Thyroid gland (tissue), 4 donors: ENCODE results near the gene SNED1. TPM values are rescaled to one million over a fixed set of nuclear protein-coding genes. Genes with fewer than 3 reads are reported as not detected.
A peak's percentile ranks its signal among the peaks of the same experiment; 100 is the strongest.

Experiments used
- DNase-seq, 2 donors: peaks; one replicate each; pipeline ENCODE4 v3.0.0-alpha.2; 2019
- H3K27ac ChIP-seq, 3 donors: fragments of 200-600 bp; sonication (generic); 1 replicate in 2 of 3; 2 replicates in 1 of 3; pipeline ENCODE4 v1.5.1; 2016 to 2019; ENCODE audit warnings: mild to moderate bottlenecking in 1 of 3, moderate library complexity in 1 of 3
- H3K27me3 ChIP-seq: fragments of 200-600 bp; sonication (generic); one replicate; pipeline ENCODE4 v1.5.1; 2019
- H3K36me3 ChIP-seq, 2 donors: fragments of 200-600 bp; sonication (generic); one replicate each; pipeline ENCODE4 v1.5.1; 2016 to 2019
- H3K4me1 ChIP-seq, 2 donors: fragments of 200-600 bp; sonication (generic); one replicate each; pipeline ENCODE4 v1.5.1; 2017 to 2019
- H3K4me3 ChIP-seq, 3 donors: fragments of 200-600 bp; sonication (generic); replicated peaks in 1 of 3; 1 replicate in 2 of 3; 2 replicates in 1 of 3; pipeline ENCODE4 v1.5.1; 2016; ENCODE audit warnings: mild to moderate bottlenecking in 1 of 3
- H3K9me3 ChIP-seq: fragments of 200-600 bp; sonication (generic); one replicate; pipeline ENCODE4 v1.5.1; 2017
- POLR2A ChIP-seq, 2 donors: fragments of 450-650 bp; IDR thresholded peaks; one replicate each; pipeline ENCODE4 v1.6.1; 2017; ENCODE audit warnings: antibody characterized with exemption in 2 of 2, mild to moderate bottlenecking in 2 of 2, moderate library complexity in 1 of 2
- WGBS, 2 donors: methylation state at CpG; one replicate each; pipeline ENCODE4 v1.1.5; 2017; 5-methylcytosine and 5-hydroxymethylcytosine counted together
- intact Hi-C: fragments of 100-400 bp; cut with DNase I; formaldehyde crosslinking; loops from one replicate; pipeline ENCODE4 v1.15.1; 2023
- total RNA-seq, 4 donors: library from RNA; depleted of rRNA; stranded (reverse); fragments of >200 nt; gene quantifications; one replicate each; pipeline ENCODE4 v1.2.3, GENCODE V29; 2016
- TF ChIP-seq, protein P1 (sequence below), 6 experiments: fragments of 200-600 bp in 3 of 6; fragments of 450-650 bp in 3 of 6; sonication (generic) in 3 of 6; IDR thresholded peaks; one replicate each; pipeline ENCODE4 v1.5.1; 2016 to 2019; ENCODE audit warnings: antibody characterized with exemption in 6 of 6, mild to moderate bottlenecking in 2 of 6, inconsistent platforms in 1 of 6, moderate library complexity in 1 of 6

Gene SNED1
- total RNA-seq, 4 donors from 2014 or later, result 47.7 to 122 (median 68.7) TPM

- H3K4me3 ChIP-seq, result no peak overlapping the region
Measured at GRCh38 chr2:240991378-240992263, 6.8 kb upstream of the SNED1 start.

DNA sequence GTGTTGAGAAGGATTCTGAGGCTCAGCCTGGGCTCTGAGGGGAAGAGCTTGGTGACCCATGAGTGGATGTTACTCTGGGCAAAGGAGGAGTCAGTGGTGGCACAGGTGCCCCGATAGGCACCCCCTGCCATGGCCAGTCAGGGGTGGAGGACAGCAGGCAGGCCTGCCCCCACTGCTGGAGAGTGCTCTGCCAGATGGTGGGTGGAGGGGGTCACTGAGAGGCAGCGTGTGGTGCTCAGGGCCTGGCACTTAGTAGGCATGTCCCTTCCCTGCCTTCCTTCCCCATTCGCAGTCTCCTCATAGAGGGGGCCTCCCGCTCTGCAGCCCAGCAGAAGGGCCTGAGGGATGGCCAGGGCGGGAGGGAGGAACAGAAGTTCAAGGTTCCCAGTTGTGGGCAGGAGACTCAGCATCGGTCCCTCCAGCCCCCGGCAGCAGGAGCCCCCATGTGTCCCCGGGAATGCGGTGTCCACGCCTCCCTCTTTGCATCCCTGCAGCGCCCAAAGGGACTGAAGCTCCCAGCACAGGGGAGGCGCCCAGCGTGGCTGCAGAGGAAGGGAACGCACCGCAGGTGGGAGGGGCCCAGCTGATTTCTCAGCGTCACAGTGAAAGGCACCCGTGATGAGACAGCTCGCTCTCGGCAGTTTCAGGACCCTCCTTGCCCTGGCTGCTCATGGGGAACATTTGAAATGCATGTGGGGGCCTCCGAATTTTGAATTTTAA, 5.7 kb upstream of the SNED1 start:
- H3K4me1 ChIP-seq, result peaks cover 40 to 92% of the 10 kb centered on the region in 2 donors
- DNase-seq, result no peak
- no peaks in the 10 kb centered on the region for H3K9me3 ChIP-seq
- 81 to 92% methylated on average over 9 to 11 of the region's 20 CpGs for WGBS, 2 donors
- H3K27ac ChIP-seq, result peak overlapping the region in 2 of 3 donors; percentile 63 to 65
- intact Hi-C loops, result loop anchor here (10.0 kb wide), 2 partner anchors 78 to 162 kb away; partner anchors contain the start of gene PPP1R7
- TF ChIP-seq POLR2A (IDR thresholded peaks at IDR 0.05), result no peak
- TF ChIP-seq, protein P1, sequence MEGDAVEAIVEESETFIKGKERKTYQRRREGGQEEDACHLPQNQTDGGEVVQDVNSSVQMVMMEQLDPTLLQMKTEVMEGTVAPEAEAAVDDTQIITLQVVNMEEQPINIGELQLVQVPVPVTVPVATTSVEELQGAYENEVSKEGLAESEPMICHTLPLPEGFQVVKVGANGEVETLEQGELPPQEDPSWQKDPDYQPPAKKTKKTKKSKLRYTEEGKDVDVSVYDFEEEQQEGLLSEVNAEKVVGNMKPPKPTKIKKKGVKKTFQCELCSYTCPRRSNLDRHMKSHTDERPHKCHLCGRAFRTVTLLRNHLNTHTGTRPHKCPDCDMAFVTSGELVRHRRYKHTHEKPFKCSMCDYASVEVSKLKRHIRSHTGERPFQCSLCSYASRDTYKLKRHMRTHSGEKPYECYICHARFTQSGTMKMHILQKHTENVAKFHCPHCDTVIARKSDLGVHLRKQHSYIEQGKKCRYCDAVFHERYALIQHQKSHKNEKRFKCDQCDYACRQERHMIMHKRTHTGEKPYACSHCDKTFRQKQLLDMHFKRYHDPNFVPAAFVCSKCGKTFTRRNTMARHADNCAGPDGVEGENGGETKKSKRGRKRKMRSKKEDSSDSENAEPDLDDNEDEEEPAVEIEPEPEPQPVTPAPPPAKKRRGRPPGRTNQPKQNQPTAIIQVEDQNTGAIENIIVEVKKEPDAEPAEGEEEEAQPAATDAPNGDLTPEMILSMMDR (IDR thresholded peaks at IDR 0.05), result no peak
- no peak overlapping the region for H3K4me3 ChIP-seq
- H3K36me3 ChIP-seq, result no peaks in the 10 kb centered on the region
- H3K27me3 ChIP-seq, result no peaks in the 10 kb centered on the region

More at GRCh38 chr2:240991378-240992263, 6.8 kb upstream of the SNED1 start:
- DNase-seq, result peak; percentile 62
- 60 to 81% methylated on average over 15 to 29 of the region's 33 CpGs for WGBS, 2 donors
- no peaks in the 10 kb centered on the region for H3K36me3 ChIP-seq
- no peaks in the 10 kb centered on the region for H3K9me3 ChIP-seq
- peak overlapping the region; percentile 65 to 75 (median 66) for H3K27ac ChIP-seq
- peak in 1 of 2 donors; percentile 9 for TF ChIP-seq POLR2A (IDR thresholded peaks at IDR 0.05)
- TF ChIP-seq, protein P1 (IDR thresholded peaks at IDR 0.05), result no peak
- H3K4me1 ChIP-seq, result peaks cover 39 to 92% of the 10 kb centered on the region in 2 donors
- intact Hi-C loops, result loop anchor here (10.0 kb wide), 2 partner anchors 77 to 163 kb away; partner anchors contain the start of gene PPP1R7
- H3K27me3 ChIP-seq, result no peaks in the 10 kb centered on the region

GRCh38 chr2:240993446-240994170, 4.8 kb upstream of the SNED1 start:
- intact Hi-C loops, result loop anchor here (10.0 kb wide), 2 partner anchors 79 to 161 kb away; partner anchors contain the start of gene PPP1R7
- Histone ChIP-seq H3K4me1 (peaks cover 41 to 86% of the 10 kb centered on the region in 2 donors), H3K36me3 (no peaks in the 10 kb centered on the region), H3K27me3 (no peaks in the 10 kb centered on the region), H3K4me3 (no peak overlapping the region), H3K9me3 (no peaks in the 10 kb centered on the region), H3K27ac (peak overlapping the region in 2 of 3 donors; percentile 95 to 98)
- TF ChIP-seq, protein P1 (IDR thresholded peaks at IDR 0.05), result no peak
- TF ChIP-seq POLR2A (IDR thresholded peaks at IDR 0.05), result no peak
- DNase-seq, result no peak
- WGBS, 2 donors, result 95% methylated on average over 5 to 17 of the region's 19 CpGs

- 31 to 55% methylated on average over 11 to 16 of the region's 16 CpGs for WGBS, 2 donors
- H3K36me3 ChIP-seq, result no peaks in the 10 kb centered on the region
- H3K27ac ChIP-seq, result peak overlapping the region; percentile 95 to 99 (median 98)
- intact Hi-C loops, result loop anchor here (10.0 kb wide), 2 partner anchors 80 to 160 kb away; partner anchors contain the start of gene PPP1R7
- H3K4me1 ChIP-seq, result peaks cover 42 to 80% of the 10 kb centered on the region in 2 donors
- no peaks in the 10 kb centered on the region for H3K9me3 ChIP-seq
- DNase-seq, result peak; percentile 69 to 81
- H3K4me3 ChIP-seq, result no peak overlapping the region
- TF ChIP-seq, protein P1 (IDR thresholded peaks at IDR 0.05), result no peak
- no peak for TF ChIP-seq POLR2A (IDR thresholded peaks at IDR 0.05)
- H3K27me3 ChIP-seq, result no peaks in the 10 kb centered on the region
Measured at GRCh38 chr2:240994171-240994896, 4.1 kb upstream of the SNED1 start.
